GM19193 (cell line): ENCODE measurements around the gene SNRNP27.

ENCODE experiments used
- POLR2A ChIP-seq: IDR thresholded peaks from 4 replicates; pipeline ENCODE4 v1.6.1; 2011; ENCODE audit not compliant: insufficient read depth, insufficient read length; ENCODE audit errors: extremely low read depth

Gene SNRNP27

GRCh38 chr2:69952336-69953115 lies 58.8 kb downstream of the SNRNP27 start:
- no peak for TF ChIP-seq POLR2A

- TF ChIP-seq POLR2A, result no peak
Measured at GRCh38 chr2:69954084-69954483, 60.3 kb downstream of the SNRNP27 start.
